Jurkat, Clone E6-1 (cell line): ENCODE results near the gene UIMC1.

Source experiments
- DNase-seq: peaks from one replicate; pipeline ENCODE4 v3.0.0-alpha.2; 2011; ENCODE audit warnings: low read depth, low spot score
- H3K4me3 ChIP-seq: 2 replicates; pipeline ENCODE4 v1.5.1; 2011; ENCODE audit warnings: mild to moderate bottlenecking, low read length, control low read depth, moderate library complexity

UIMC1 gene

GRCh38 chr5:176980818-176981217, 25.8 kb downstream of the UIMC1 start:
- H3K4me3 ChIP-seq, result no peak overlapping the region

GRCh38 chr5:176979669-176980068, 26.9 kb downstream of the UIMC1 start:
- no peak for DNase-seq
- H3K4me3 ChIP-seq, result no peak overlapping the region

More at GRCh38 chr5:176980818-176981217, 25.8 kb downstream of the UIMC1 start:
- DNase-seq, result no peak

GRCh38 chr5:176965633-176966032, 40.9 kb downstream of the UIMC1 start:
- no peak overlapping the region for H3K4me3 ChIP-seq
- DNase-seq, result no peak

GRCh38 chr5:176959051-176959450, 47.5 kb downstream of the UIMC1 start:
- H3K4me3 ChIP-seq, result no peak overlapping the region
- DNase-seq, result peak; percentile 51

- peak; percentile 31 for DNase-seq
- no peak overlapping the region for H3K4me3 ChIP-seq
Observed at GRCh38 chr5:176956756-176957155, 49.8 kb downstream of the UIMC1 start.

- no peak overlapping the region for H3K4me3 ChIP-seq
- DNase-seq, result no peak
Observed at GRCh38 chr5:176955895-176956294, 50.7 kb downstream of the UIMC1 start.

- no peak overlapping the region for H3K4me3 ChIP-seq
- DNase-seq, result no peak
Observed at GRCh38 chr5:176954050-176954449, 52.5 kb downstream of the UIMC1 start.

GRCh38 chr5:176952531-176953193, 53.9 kb downstream of the UIMC1 start:
- no peak overlapping the region for H3K4me3 ChIP-seq

GRCh38 chr5:176948458-176948857, 58.1 kb downstream of the UIMC1 start:
- DNase-seq, result no peak
- no peak overlapping the region for H3K4me3 ChIP-seq

More at GRCh38 chr5:176952531-176953193, 53.9 kb downstream of the UIMC1 start:
- DNase-seq, result no peak

- DNase-seq, result no peak
- H3K4me3 ChIP-seq, result no peak overlapping the region
Observed at GRCh38 chr5:176947847-176948246, 58.7 kb downstream of the UIMC1 start.

GRCh38 chr5:176944268-176944667, 62.3 kb downstream of the UIMC1 start:
- no peak for DNase-seq
- H3K4me3 ChIP-seq, result no peak overlapping the region

GRCh38 chr5:176943816-176944215, 62.8 kb downstream of the UIMC1 start:
- no peak for DNase-seq
- no peak overlapping the region for H3K4me3 ChIP-seq

GRCh38 chr5:176941951-176942350, 64.6 kb downstream of the UIMC1 start:
- H3K4me3 ChIP-seq, result no peak overlapping the region
- DNase-seq, result no peak

- no peak overlapping the region for H3K4me3 ChIP-seq
Observed at GRCh38 chr5:176938472-176938871, 68.1 kb downstream of the UIMC1 start.

GRCh38 chr5:176935017-176935416, 71.6 kb downstream of the UIMC1 start:
- DNase-seq, result no peak
- H3K4me3 ChIP-seq, result no peak overlapping the region

More at GRCh38 chr5:176938472-176938871, 68.1 kb downstream of the UIMC1 start:
- DNase-seq, result no peak

- no peak overlapping the region for H3K4me3 ChIP-seq
- no peak for DNase-seq
Observed at GRCh38 chr5:176934309-176934930, 72.2 kb downstream of the UIMC1 start.

GRCh38 chr5:176929654-176930053, 76.9 kb downstream of the UIMC1 start:
- H3K4me3 ChIP-seq, result no peak overlapping the region
- peak; percentile 54 for DNase-seq

GRCh38 chr5:176927562-176927961, 79.0 kb downstream of the UIMC1 start:
- H3K4me3 ChIP-seq, result no peak overlapping the region
- DNase-seq, result no peak

- H3K4me3 ChIP-seq, result no peak overlapping the region
- DNase-seq, result no peak
Observed at GRCh38 chr5:176922817-176923216, 83.8 kb downstream of the UIMC1 start.

GRCh38 chr5:176921714-176922113, 84.9 kb downstream of the UIMC1 start:
- H3K4me3 ChIP-seq, result no peak overlapping the region
- no peak for DNase-seq

- no peak overlapping the region for H3K4me3 ChIP-seq
- no peak for DNase-seq
Observed at GRCh38 chr5:176918613-176919012, 88.0 kb downstream of the UIMC1 start.
